Lower leg skin (tissue), 3 donors: Measurements from ENCODE around the gene XYLT1.

ENCODE experiments used
- POLR2A ChIP-seq, 2 donors: fragments of 450-650 bp; IDR thresholded peaks; one replicate each; pipeline ENCODE4 v1.6.1; 2016 to 2017; ENCODE audit warnings: antibody characterized with exemption in 2 of 2, mild to moderate bottlenecking in 1 of 2, moderate library complexity in 1 of 2
- TF ChIP-seq, protein P1 (sequence below), 3 donors: fragments of 450-650 bp; IDR thresholded peaks; one replicate each; pipeline ENCODE4 v1.5.1; 2016; ENCODE audit warnings: antibody characterized with exemption in 3 of 3, mild to moderate bottlenecking in 3 of 3, moderate library complexity in 2 of 3

DNA sequence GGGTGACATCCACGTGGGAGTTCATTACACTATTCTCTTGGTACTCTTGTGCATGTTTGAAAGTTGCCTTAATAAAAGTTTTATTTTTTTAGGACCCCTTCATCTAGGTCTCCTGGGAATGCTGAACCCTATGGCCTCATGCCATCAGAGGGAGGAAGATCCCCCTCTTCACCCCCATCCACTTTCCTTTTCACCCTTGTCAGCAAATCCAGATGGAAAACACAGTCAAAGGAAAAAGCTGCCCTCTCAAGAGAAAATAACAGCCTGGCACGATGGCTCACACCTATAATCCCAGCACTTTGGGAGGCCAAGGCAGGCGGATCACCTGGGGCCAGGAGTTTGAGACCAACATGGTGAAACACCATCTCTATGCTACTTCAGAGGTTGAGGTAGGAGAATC lies 274.2 kb downstream of the XYLT1 start:
- TF ChIP-seq, protein P1, sequence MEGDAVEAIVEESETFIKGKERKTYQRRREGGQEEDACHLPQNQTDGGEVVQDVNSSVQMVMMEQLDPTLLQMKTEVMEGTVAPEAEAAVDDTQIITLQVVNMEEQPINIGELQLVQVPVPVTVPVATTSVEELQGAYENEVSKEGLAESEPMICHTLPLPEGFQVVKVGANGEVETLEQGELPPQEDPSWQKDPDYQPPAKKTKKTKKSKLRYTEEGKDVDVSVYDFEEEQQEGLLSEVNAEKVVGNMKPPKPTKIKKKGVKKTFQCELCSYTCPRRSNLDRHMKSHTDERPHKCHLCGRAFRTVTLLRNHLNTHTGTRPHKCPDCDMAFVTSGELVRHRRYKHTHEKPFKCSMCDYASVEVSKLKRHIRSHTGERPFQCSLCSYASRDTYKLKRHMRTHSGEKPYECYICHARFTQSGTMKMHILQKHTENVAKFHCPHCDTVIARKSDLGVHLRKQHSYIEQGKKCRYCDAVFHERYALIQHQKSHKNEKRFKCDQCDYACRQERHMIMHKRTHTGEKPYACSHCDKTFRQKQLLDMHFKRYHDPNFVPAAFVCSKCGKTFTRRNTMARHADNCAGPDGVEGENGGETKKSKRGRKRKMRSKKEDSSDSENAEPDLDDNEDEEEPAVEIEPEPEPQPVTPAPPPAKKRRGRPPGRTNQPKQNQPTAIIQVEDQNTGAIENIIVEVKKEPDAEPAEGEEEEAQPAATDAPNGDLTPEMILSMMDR (IDR thresholded peaks at IDR 0.05) = no peak
- TF ChIP-seq POLR2A (IDR thresholded peaks at IDR 0.05) = no peak
